NCI-H2107 treated with DMSO at 0.1 percent for 48 hours (cell line): ENCODE results near the gene PAK1.
"Not testable (repeated sequence)": the region's sequence is repeated elsewhere in the genome, so short reads cannot be mapped to it uniquely, and the experiment has no call there.

Source experiments
- DNase-seq: peaks from one replicate; lab custom pipeline; 2025; ENCODE audit not compliant: unreplicated experiment; lab: John Stamatoyannopoulos, UW

Gene PAK1

GRCh38 chr11:77312107-77312506, 161.8 kb downstream of the PAK1 start:
- no peak for DNase-seq

GRCh38 chr11:77311701-77312100, 162.2 kb downstream of the PAK1 start:
- no peak for DNase-seq

- no peak for DNase-seq
These were observed 163.2 kb downstream of the PAK1 start for GRCh38 chr11:77310721-77311120.

- DNase-seq = no peak
These were observed 164.4 kb downstream of the PAK1 start for GRCh38 chr11:77309401-77310085.

- DNase-seq = no peak
These were observed 165.1 kb downstream of the PAK1 start for GRCh38 chr11:77308838-77309237.

- no peak for DNase-seq
These were observed 170.6 kb downstream of the PAK1 start for GRCh38 chr11:77303328-77303727.

GRCh38 chr11:77302752-77303151, 171.1 kb downstream of the PAK1 start:
- DNase-seq = no peak

GRCh38 chr11:77301510-77301909, 172.4 kb downstream of the PAK1 start, which contains the start of gene GDPD4:
TSS of gene GDPD4 (minus strand) at chr11:77301686. CDS start at chr11:77285137, 16,549 bp downstream.
- no peak for DNase-seq

GRCh38 chr11:77300695-77301094, 173.2 kb downstream of the PAK1 start:
- DNase-seq = no peak

- DNase-seq = not testable (repeated sequence)
These were observed 173.9 kb downstream of the PAK1 start for GRCh38 chr11:77300028-77300427.

- no peak for DNase-seq
These were observed 174.3 kb downstream of the PAK1 start for GRCh38 chr11:77299528-77299993.

- no peak for DNase-seq
These were observed 179.9 kb downstream of the PAK1 start for GRCh38 chr11:77294040-77294439.

- no peak for DNase-seq
These were observed 184.2 kb downstream of the PAK1 start for GRCh38 chr11:77289737-77290136.

GRCh38 chr11:77287615-77288273, 186.2 kb downstream of the PAK1 start:
- no peak for DNase-seq

GRCh38 chr11:77287136-77287535, 186.8 kb downstream of the PAK1 start:
- DNase-seq = no peak

GRCh38 chr11:77284476-77285468, 189.1 kb downstream of the PAK1 start:
- DNase-seq = no peak

- no peak for DNase-seq
These were observed 190.8 kb downstream of the PAK1 start for GRCh38 chr11:77283101-77283500.

- DNase-seq = no peak
These were observed 195.0 kb downstream of the PAK1 start for GRCh38 chr11:77278595-77279506.

GRCh38 chr11:77276271-77276670, 197.6 kb downstream of the PAK1 start:
- no peak for DNase-seq
